NT2/D1 (cell line): ENCODE data around the gene TNS1.
A peak's percentile ranks its signal among the peaks of the same experiment; 100 is the strongest.
"Not testable (repeated sequence)": the region's sequence is repeated elsewhere in the genome, so short reads cannot be mapped to it uniquely, and the experiment has no call there.

Source experiments
- DNase-seq: peaks from one replicate; pipeline ENCODE4 v3.0.0-alpha.2; 2011; ENCODE audit warnings: low read depth, low spot score
- H3K27me3 ChIP-seq: 2 replicates; pipeline ENCODE4 v1.6.0; 2011; ENCODE audit warnings: mild to moderate bottlenecking; ENCODE audit not compliant: insufficient read length, insufficient read depth
- H3K36me3 ChIP-seq: 2 replicates; pipeline ENCODE4 v1.6.1; 2011; ENCODE audit warnings: mild to moderate bottlenecking, low read length, mixed read lengths; ENCODE audit not compliant: insufficient read depth, insufficient read length
- H3K4me1 ChIP-seq: 2 replicates; pipeline ENCODE4 v1.5.1; 2011; ENCODE audit not compliant: insufficient read depth, insufficient read length
- H3K4me3 ChIP-seq: 2 replicates; pipeline ENCODE4 v1.5.1; 2011; ENCODE audit warnings: low read depth; ENCODE audit not compliant: insufficient read length
- H3K9ac ChIP-seq: 2 replicates; pipeline ENCODE4 v1.6.0; 2011; ENCODE audit warnings: low read depth; ENCODE audit not compliant: insufficient read length
- H3K9me3 ChIP-seq: 2 replicates; pipeline ENCODE4 v1.5.1; 2011; ENCODE audit warnings: mild to moderate bottlenecking, low read length; ENCODE audit not compliant: insufficient read depth
- SUZ12 ChIP-seq: IDR thresholded peaks from 2 replicates; pipeline ENCODE4 v1.6.1; 2011; ENCODE audit not compliant: insufficient read length, insufficient read depth; ENCODE audit errors: extremely low read depth
- YY1 ChIP-seq: IDR thresholded peaks from 2 replicates; pipeline ENCODE4 v1.6.1; 2011; ENCODE audit not compliant: insufficient read length, insufficient read depth
- ZNF274 ChIP-seq: IDR thresholded peaks from 2 replicates; pipeline ENCODE4 v1.6.1; 2011; ENCODE audit warnings: mild to moderate bottlenecking, low read depth, low read length

TNS1 gene

DNA sequence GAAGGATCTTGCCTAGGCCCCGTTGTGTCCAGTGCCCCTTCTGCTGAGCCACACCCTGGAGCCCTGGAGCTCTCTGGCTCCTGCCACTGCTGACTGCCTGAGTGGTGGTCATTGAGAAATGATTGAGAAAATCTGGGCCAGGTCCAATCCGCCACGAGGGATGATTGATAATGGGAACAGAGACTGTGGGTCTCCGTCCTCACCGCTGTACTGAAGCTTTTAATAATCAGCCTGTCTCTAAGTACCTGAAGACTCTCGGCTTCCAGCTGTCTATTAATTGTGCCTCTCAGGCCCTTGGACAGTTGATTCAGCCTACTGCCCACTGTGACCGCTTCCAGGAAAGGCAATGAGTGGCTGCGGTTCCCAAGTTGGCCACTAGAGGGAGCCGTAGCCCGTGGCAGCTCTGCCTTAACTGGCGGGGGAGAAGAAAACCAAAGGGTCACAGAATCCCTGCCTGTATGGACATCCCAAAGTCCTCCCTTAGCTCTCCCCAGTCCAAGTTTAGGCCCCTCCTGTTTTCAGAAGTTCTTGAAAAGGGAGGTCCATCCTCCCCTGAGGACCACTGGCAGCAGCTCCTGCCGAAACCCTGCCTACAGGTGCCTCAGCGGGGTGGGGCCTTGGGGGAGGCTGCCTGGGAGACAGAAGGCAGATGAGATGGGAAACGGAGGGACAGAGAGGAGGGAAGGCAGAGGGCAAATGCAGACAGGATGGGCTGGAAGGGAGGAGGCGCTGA lies 213.6 kb downstream of the TNS1 start:
- Histone ChIP-seq H3K9me3 (peaks cover 14% of the 10 kb centered on the region; the same call in 1 of the 2 replicates), H3K4me1 (no peaks in the 10 kb centered on the region), H3K36me3 (no peaks in the 10 kb centered on the region), H3K27me3 (no peaks in the 10 kb centered on the region), H3K4me3 (no peak overlapping the region), H3K9ac (no peak overlapping the region)
- TF ChIP-seq SUZ12 (no peak), ZNF274 (no peak), YY1 (no peak)
- DNase-seq, result peak; percentile 59

DNA sequence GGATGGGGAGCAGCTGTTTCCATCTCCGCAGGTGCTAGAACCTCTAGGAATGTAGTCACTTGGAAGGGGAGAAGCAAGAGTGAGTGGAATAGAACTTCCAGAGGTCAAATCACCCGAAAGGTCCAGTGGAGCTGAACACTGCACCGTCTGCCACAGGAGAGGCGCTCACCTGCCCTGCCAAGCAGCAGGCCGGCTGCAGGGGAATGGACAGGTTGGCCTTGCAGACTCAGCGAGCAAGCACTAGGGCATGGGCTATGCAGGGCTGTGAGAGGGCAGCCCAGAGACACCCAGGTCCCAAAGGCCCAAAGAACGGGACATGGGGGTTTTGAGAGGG lies 214.2 kb downstream of the TNS1 start:
- no peaks in the 10 kb centered on the region for H3K4me1 ChIP-seq
- DNase-seq, result no peak
- H3K36me3 ChIP-seq, result no peaks in the 10 kb centered on the region
- TF ChIP-seq ZNF274, result no peak
- TF ChIP-seq YY1, result no peak
- TF ChIP-seq SUZ12, result no peak
- H3K9ac ChIP-seq, result no peak overlapping the region
- H3K9me3 ChIP-seq, result peaks cover 14% of the 10 kb centered on the region; the same call in 1 of the 2 replicates
- H3K4me3 ChIP-seq, result no peak overlapping the region
- no peaks in the 10 kb centered on the region for H3K27me3 ChIP-seq

DNA sequence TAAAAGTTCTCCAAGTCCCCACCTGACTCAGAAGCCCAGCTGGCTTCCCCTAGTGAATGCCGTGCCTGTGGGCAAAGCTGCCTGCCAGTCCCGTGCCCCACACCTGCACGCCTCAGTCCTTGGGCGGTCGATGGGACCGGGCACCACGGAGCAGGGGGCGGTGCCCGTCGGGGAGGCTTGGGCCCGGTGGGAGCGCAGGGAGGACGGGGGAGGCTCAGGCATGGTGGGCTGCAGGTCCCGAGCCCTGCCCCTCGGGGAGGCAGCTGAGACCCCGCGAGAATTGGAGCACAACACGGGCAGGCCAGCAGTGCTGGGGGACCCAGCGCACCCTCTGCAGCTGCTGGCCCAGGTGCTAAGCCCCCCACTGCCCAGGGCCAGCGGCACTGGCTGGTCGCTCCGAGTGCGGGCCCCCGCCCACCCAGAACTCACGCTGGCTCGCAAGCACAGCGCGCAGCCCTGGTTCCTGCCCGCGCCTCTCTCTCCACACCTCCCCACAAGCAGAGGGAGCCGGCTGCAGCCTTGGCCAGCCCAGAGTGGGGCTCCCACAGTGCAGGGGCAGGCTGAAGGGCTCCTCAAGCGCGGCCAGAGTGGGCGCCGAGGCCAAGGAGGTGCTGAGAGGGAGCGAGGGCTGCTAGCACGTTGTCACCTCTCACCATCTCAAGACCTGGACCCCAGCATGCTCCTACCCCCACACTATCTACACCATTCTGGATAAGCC lies 215.5 kb downstream of the TNS1 start:
- no peak for TF ChIP-seq SUZ12
- no peak for TF ChIP-seq ZNF274
- no peak for TF ChIP-seq YY1
- no peak for DNase-seq
- H3K27me3 ChIP-seq, result no peaks in the 10 kb centered on the region

DNA sequence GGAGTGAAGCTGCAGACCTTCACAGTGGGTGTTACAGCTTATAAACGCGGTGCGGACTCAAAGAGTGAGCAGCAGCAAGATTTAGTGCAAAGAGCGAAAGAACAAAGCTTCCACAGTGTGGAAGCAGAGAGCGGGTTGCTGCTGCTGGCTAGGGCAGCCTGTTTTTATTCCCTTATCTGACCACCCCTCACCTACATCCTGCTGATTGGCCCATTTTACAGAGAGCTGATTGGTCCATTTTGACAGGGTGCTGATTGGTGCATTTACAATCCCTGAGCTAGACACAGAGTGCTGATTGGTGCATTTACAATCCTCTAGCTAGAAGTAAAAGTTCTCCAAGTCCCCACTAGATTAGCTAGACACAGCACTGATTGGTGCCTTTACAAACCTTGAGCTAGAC lies 216.2 kb downstream of the TNS1 start:
- H3K27me3 ChIP-seq, H3K9ac ChIP-seq, DNase-seq, H3K4me3 ChIP-seq, H3K36me3 ChIP-seq, H3K4me1 ChIP-seq: not testable (repeated sequence)
- H3K9me3 ChIP-seq, result peaks cover 14% of the 10 kb centered on the region

More for the DNA sequence above, 215.5 kb downstream of the TNS1 start:
- Histone ChIP-seq H3K36me3 (no peaks in the 10 kb centered on the region), H3K4me3 (no peak overlapping the region), H3K9me3 (peaks cover 14% of the 10 kb centered on the region), H3K9ac (no peak overlapping the region), H3K4me1 (no peaks in the 10 kb centered on the region)

DNA sequence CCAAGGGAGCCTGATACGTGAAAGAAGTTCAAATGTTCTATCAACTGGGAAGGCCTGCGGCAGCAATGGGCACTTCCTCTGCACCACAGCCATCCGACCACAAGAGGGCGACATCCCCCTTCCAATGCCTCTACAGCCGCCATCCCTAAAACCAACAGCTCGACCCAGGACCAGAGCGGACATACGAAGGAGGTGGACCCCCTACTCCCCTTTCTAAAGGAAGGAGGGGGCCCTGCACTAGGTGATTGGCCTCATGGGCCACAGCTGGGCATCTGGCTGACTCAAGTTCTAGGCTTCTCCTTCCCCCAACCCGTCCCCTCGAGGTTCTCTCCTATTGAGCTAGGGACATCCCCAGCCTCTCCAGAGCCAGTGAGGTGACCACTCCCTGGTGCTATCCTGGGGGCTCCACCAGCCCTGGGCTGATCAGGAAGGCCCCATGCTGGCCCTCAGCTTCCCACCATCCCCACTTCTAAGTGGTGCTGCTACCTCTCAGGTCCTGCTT lies 217.2 kb downstream of the TNS1 start:
- H3K9ac ChIP-seq, result no peak overlapping the region

DNA sequence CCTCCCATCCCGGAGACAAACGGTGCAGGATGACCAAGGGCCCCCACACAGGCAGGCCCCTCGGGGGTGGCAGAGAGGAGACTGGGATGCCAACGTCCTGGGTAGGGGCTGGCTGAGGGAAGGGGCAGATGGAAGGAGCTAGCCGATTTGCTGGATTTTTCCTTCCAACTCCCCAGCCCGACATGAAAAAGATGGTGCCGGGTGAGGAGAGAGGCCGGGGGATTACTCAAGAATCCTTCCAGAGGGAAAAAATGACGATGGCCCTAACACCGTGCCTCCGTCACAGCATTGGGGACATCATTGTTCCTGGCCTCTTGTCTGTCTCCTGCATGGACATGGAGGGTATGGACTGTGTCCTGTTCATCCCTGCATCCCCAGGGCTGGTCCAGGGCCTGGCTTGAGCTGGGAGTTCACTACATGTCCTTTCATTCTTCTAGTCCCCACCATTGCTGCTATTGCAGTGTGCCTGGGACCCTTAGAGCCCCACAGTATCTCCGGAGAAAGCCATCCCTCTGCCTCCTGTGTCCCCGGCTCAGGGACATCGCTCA lies 217.7 kb downstream of the TNS1 start:
- DNase-seq, result no peak
- Histone ChIP-seq H3K4me1 (no peaks in the 10 kb centered on the region), H3K4me3 (no peak overlapping the region), H3K9ac (no peak overlapping the region), H3K36me3 (no peaks in the 10 kb centered on the region), H3K9me3 (peaks cover 14% of the 10 kb centered on the region), H3K27me3 (no peaks in the 10 kb centered on the region)
- TF ChIP-seq SUZ12, result no peak
- no peak for TF ChIP-seq ZNF274
- TF ChIP-seq YY1, result no peak

More for the DNA sequence above, 217.2 kb downstream of the TNS1 start:
- H3K9me3 ChIP-seq, result peaks cover 14% of the 10 kb centered on the region
- no peaks in the 10 kb centered on the region for H3K36me3 ChIP-seq
- peak; percentile 66 for DNase-seq
- H3K4me3 ChIP-seq, result no peak overlapping the region
- TF ChIP-seq YY1 (no peak), SUZ12 (no peak), ZNF274 (no peak)
- no peaks in the 10 kb centered on the region for H3K27me3 ChIP-seq
- H3K4me1 ChIP-seq, result no peaks in the 10 kb centered on the region

DNA sequence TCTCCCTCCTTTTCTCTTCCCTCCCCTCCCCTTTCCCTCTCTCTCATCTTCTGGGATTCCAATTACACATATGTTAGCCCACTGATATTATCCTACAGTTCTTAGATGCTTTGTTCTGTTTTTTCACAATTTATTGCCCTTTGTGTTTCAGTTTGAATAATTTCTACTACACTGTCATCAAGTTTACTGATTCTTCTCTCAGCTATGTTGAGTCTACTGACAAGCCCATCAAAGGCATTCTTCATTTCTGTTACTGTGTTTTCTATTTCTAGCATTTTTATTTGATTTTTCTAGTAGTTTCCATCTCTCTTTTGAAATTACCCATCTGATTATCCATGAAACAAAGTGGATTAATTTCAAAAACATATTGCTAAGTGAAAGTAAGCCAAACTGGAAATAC lies 219.6 kb downstream of the TNS1 start:
- TF ChIP-seq YY1 (no peak), SUZ12 (no peak), ZNF274 (no peak)
- Histone ChIP-seq H3K9me3 (peaks cover 14% of the 10 kb centered on the region), H3K4me3 (no peak overlapping the region), H3K9ac (no peak overlapping the region), H3K27me3 (no peaks in the 10 kb centered on the region), H3K4me1 (no peaks in the 10 kb centered on the region), H3K36me3 (no peaks in the 10 kb centered on the region)
- DNase-seq, result no peak
